NOMO-1 treated with DMSO at 0.1 percent for 48 hours (cell line): ENCODE measurements around the gene CHRNA5.
"Not testable (repeated sequence)": the region's sequence is repeated elsewhere in the genome, so short reads cannot be mapped to it uniquely, and the experiment has no call there.

Source experiments
- DNase-seq: peaks from one replicate; lab custom pipeline; 2025; ENCODE audit not compliant: unreplicated experiment; lab: John Stamatoyannopoulos, UW

The CHRNA5 gene

DNA sequence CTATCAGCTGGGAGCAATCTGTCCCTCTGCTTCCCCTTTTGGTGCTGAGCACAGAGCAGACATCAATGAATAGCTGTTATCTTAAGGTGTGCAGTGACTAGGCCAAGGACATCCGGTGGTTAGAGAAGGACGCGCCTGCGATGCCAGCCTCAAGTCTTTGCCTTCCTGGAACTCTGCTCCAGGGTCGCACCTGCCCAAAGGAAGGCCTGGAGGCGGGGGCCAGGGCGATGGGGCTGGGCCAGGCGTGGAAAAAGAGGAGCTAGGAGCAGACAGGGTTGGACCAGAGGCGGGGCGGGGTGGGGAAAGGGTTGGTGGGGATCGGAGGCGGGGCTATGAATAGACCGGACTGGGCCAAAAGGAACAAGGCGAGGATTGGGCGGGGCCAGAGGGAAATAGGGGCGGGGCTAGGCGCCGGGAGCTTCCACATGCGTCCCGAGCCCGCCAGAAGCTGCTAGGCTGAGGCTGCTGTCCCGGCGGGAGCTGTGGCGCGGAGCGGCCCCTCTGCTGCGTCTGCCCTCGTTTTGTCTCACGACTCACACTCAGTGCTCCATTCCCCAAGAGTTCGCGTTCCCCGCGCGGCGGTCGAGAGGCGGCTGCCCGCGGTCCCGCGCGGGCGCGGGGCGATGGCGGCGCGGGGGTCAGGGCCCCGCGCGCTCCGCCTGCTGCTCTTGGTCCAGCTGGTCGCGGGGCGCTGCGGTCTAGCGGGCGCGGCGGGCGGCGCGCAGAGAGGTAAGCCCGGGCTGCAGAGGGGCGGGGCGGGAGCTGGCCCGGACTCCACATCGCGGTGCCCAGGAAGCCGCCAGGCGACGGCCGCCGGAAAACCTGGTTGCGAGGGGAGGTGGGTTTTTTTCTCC lies at the start of gene CHRNA5:
Gene CHRNA5 (plus strand): TSS at position 424 of the 854 bp plus-strand sequence. CDS start 200 bp downstream, at position 624.
- peak; percentile 69 for DNase-seq

- DNase-seq, result not testable (repeated sequence)
These were observed 45.3 kb upstream of the CHRNA5 start for GRCh38 chr15:78520035-78520434.

- DNase-seq, result no peak
These were observed 41.1 kb upstream of the CHRNA5 start for GRCh38 chr15:78524230-78524629.

DNA sequence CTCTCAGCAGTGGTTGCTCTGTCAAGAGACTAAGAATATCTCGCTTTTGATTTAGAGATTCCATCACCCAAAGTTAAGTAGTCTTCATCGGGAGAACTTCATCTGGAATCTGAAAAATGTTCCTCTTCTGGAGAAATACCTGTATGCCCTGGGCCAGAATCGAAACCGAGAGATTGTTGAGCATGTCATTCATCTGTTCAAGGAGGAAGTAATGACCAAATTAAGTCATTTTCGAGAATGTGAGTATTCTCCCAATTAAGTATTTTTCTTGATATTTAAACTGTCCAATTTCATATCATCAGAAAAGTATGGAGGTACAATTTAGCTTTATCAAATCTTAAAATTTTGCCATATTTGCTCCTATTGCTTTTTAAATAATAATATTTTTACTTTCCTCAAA lies 38.0 kb upstream of the CHRNA5 start:
- peak; percentile 23 for DNase-seq

DNA sequence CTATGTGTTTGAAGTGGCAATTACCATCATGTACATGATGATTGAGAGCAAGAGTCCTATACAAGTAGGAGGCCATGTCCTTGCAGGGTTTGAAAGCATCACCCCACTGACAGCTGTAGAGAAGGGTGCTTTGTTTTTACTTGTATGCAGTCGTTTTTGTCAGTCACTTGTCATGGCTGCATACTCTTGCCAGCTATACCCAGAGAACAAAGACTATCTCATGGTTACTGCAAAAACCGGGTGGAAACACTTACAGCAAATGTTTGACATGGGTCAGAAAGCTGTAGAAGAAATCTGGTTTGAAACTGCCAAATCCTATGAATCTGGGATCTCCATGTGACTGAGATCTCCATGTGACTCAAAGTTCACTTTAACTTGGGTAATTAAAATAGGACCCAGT lies 32.0 kb upstream of the CHRNA5 start:
- no peak for DNase-seq

DNA sequence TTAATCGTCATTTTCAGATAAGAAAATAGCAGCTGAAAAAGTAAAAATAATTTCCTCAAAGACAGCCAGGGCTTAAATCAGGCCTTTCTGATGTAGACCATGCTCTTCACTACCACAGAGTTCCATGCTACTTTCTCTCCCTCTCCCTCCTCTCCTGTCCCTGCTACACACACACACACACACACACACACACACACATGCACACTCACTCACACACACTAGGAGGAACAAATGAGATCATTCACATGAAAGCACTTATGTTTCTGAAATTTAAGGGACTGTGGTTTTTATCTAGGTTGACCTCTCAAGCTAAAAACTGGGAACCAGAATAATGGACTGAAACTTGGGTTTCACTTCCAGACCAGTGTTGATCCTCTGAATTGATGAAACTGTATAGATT lies 29.2 kb upstream of the CHRNA5 start:
- peak; percentile 33 for DNase-seq

- no peak for DNase-seq
These were observed 27.9 kb upstream of the CHRNA5 start for GRCh38 chr15:78537266-78537905.

DNA sequence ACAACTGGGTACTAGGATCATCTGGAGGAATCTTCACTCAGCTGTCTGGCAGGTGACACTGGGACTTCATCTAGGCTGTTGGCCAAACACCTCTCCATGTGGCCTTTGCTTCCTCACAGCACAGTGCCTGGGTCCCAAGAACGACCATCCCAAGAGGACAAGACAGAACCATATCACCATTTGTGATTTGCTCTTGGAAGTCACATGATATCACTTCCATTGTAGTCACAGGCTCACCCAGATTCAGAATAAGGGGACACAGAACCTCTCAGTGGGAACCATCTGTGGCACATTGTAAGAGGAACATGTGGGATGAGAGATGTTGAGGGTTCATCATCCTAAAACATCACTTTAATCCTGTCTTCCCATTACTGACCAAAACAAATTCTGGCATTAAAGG lies 27.0 kb upstream of the CHRNA5 start:
- DNase-seq, result no peak

GRCh38 chr15:78539464-78540140 lies 25.7 kb upstream of the CHRNA5 start:
- DNase-seq, result not testable (repeated sequence)

DNA sequence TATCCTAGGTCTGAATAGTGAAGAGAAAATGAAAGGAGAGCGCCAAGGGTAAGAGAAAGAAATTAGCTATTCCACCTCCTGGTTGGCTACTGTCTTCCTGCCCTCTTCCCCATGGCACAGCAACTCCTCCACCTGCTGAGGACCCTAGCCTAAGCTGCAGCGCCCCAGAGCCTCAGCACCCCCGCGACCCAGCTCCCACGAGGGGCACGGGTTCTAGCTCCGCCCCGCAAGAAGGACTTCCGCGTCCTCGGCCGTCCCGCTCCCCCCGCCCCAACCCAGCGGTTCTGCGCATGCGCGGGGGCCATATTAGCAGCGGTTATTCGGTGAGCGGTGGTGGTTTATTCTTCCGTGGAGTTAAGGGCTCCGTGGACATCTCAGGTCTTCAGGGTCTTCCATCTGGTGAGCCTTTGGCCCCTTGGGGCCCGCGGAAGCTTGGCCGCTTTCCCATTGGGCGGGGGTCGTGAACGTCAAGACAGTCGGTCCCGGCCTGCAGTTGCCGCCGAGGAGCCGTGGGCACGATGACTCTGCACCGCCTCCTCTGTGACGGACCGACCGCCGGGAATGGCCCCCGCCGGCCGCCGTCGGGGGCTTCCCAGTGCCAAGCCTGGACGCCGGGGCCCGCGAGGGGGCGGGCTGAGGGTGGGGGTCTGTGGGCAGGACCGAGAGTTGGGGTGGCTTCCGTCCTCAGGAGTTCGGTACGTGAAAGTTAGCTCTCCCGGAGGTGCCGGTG lies 25.0 kb upstream of the CHRNA5 start, which contains the start of gene PSMA4:
Gene PSMA4 (plus strand): TSS at position 304 of the 730 bp plus-strand sequence. CDS start 1,484 bp downstream, outside the sequence.
- peak; percentile 80 for DNase-seq

GRCh38 chr15:78540871-78541743 lies 24.2 kb upstream of the CHRNA5 start:
- DNase-seq, result peak; percentile 81

- DNase-seq, result no peak
These were observed 23.6 kb upstream of the CHRNA5 start for GRCh38 chr15:78541744-78542034.

- no peak for DNase-seq
These were observed 22.7 kb upstream of the CHRNA5 start for GRCh38 chr15:78542647-78543046.

GRCh38 chr15:78550194-78550593 lies 15.1 kb upstream of the CHRNA5 start:
- DNase-seq, result no peak

DNA sequence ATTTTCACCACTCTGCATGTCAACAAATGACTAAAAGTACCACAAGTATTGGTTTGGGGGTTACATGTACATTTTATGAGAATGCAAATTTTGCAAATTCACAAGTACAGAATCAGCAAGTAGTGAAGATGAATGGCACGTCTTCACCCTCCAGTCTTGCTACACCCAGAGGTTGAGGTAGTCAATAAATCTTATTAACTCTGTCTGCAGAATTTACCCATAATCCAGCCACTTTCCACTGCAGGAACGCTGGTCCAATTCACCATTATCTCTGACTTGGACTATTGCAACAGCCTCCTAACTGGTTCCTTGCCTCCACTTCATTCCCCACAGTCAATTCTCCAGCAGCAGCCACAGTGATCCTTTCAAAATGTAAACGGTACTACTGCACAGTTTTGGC lies 14.5 kb upstream of the CHRNA5 start:
- DNase-seq, result no peak

- no peak for DNase-seq
These were observed 13.4 kb upstream of the CHRNA5 start for GRCh38 chr15:78551902-78552301.

DNA sequence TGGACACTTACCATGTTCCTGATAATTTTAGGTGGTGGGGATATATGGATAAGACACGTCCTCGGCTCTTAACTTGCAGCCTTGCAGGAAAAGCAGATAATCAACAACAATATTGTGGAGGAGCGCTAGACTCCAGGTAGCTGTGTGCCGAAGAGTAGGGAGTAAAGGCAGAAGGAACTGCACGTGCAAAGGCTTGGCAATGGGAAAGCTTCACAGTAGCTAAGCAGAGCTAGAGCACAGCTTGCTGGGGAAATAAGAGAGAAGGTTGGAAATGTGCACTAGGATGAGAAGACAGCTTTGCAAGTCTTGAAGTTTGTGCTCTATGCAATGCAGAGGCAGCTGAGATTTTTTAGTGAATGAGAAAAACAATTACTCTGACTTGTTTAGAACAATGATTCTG lies 12.7 kb upstream of the CHRNA5 start:
- no peak for DNase-seq

DNA sequence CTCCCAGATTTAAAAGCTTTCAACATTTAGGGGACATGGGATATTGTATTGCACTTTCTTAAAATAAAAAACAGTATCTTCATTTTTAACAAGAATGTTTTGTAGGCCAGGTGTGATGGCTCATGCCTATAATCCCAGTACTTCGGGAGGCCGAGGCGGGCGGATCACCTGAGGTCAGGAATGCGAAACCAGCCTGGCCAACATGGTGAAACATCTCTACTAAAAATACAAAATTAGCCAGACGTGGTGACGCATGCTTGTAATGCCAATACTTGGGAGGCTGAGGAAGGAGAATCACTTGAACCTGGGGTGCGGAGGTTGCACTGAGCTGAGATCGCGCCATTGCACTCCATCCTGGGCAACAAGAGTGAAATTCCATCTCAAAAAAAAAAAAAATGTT lies 5.1 kb upstream of the CHRNA5 start:
- DNase-seq, result not testable (repeated sequence)

- DNase-seq, result no peak
These were observed 3.8 kb upstream of the CHRNA5 start for GRCh38 chr15:78561490-78561889.

GRCh38 chr15:78563092-78563491 lies 2.2 kb upstream of the CHRNA5 start:
- DNase-seq, result no peak
